ENCODE measurements around the gene OPCML. TPM values are rescaled to one million over a fixed set of nuclear protein-coding genes. Genes with fewer than 3 reads are reported as not detected.

OPCML gene
- total RNA-seq, 1 experiment from 2014 or later: not detected

GRCh38 chr11:133153031-133153430 lies 379.3 kb downstream of the OPCML start:
- DNase-seq (ENCODE audit: low read depth, low spot score): no peak

GRCh38 chr11:133149698-133150097 lies 382.6 kb downstream of the OPCML start:
- Histone ChIP-seq H3K27ac (ENCODE audit: low read length) (no peak overlapping the region), H3K4me1 (ENCODE audit: control insufficient read depth, insufficient read depth, low read length) (no peaks in the 10 kb centered on the region), H3K9me3 (ENCODE audit: control insufficient read depth, insufficient read depth, low read depth, low read length) (no peaks in the 10 kb centered on the region), H3K27me3 (ENCODE audit: control insufficient read depth, insufficient read depth, low read length) (peaks cover 11% of the 10 kb centered on the region; the same call in 1 of the 2 replicates), H3K36me3 (ENCODE audit: control insufficient read depth, insufficient read depth, low read length) (no peaks in the 10 kb centered on the region), H3K4me3 (ENCODE audit: low read depth in 2 of 2, low read length in 2 of 2) (no peak overlapping the region)
- CTCF ChIA-PET: no interaction called here
- DNase-seq (ENCODE audit: low read depth, low spot score): no peak
- POLR2A ChIA-PET: no interaction called here
- intact Hi-C loops (cut with micrococcal nuclease; ENCODE audit: unreplicated experiment) (no loop called here), in situ Hi-C loops (cut with HindIII; ENCODE audit: low pct_unique_long_range_greater_than_20kb, low sequenced_read_pairs) (no loop called here)
- BruUV-seq (replicated peaks): no TSS peak
- TF ChIP-seq REST (IDR thresholded peaks at IDR 0.05; ENCODE audit: insufficient read depth in 1 of 2, low read depth in 2 of 2, low read length in 1 of 2): no peak
- TF ChIP-seq CTCF (IDR thresholded peaks at IDR 0.05): no peak
- TF ChIP-seq TCF7L2 (IDR thresholded peaks at IDR 0.05; ENCODE audit: low read depth, low read length): no peak
- TF ChIP-seq POLR2AphosphoS5 (IDR thresholded peaks at IDR 0.05; ENCODE audit: low read depth, low read length): no peak
- no peak for TF ChIP-seq SIN3A (IDR thresholded peaks at IDR 0.05; ENCODE audit: borderline replicate concordance, insufficient read depth, low read depth, low read length)
- ATAC-seq: no peak

More at GRCh38 chr11:133153031-133153430, 379.3 kb downstream of the OPCML start:
- ChIA-PET CTCF (interaction anchor here (0.6 kb wide), 1 partner anchor 682 kb away, joined by 3 read pairs; no protein-coding TSS in a partner anchor), POLR2A (no interaction called here)
- Histone ChIP-seq H3K27me3 (ENCODE audit: control insufficient read depth, insufficient read depth, low read length) (peaks cover 19% of the 10 kb centered on the region), H3K4me1 (ENCODE audit: control insufficient read depth, insufficient read depth, low read length) (no peaks in the 10 kb centered on the region), H3K4me3 (ENCODE audit: low read depth in 2 of 2, low read length in 2 of 2) (no peak overlapping the region), H3K9me3 (ENCODE audit: control insufficient read depth, insufficient read depth, low read depth, low read length) (no peaks in the 10 kb centered on the region), H3K36me3 (ENCODE audit: control insufficient read depth, insufficient read depth, low read length) (no peaks in the 10 kb centered on the region), H3K27ac (ENCODE audit: low read length) (no peak overlapping the region)
- BruUV-seq (replicated peaks): no TSS peak
- ATAC-seq: no peak
- in situ Hi-C loops (cut with HindIII; ENCODE audit: low pct_unique_long_range_greater_than_20kb, low sequenced_read_pairs): no loop called here
- TF ChIP-seq CTCF (IDR thresholded peaks at IDR 0.05): no peak
- intact Hi-C loops (cut with micrococcal nuclease; ENCODE audit: unreplicated experiment): no loop called here
